ENCODE measurements around the gene CDKL5. TPM values are rescaled to one million over a fixed set of nuclear protein-coding genes. Genes with fewer than 3 reads are reported as not detected.

The CDKL5 gene
- total and polyA plus RNA-seq, 2 experiments from 2014 or later, result 7.5 to 13.7 TPM

GRCh38 chrX:18624599-18624998 is 199.2 kb downstream of the CDKL5 start (continued):
- TF ChIP-seq REST (IDR thresholded peaks at IDR 0.05; ENCODE audit: unreplicated experiment) (no peak), ZNF462 (CRISPR knock-in tag; IDR thresholded peaks at IDR 0.05) (no peak), ZNF114 (CRISPR knock-in tag; IDR thresholded peaks at IDR 0.05) (no peak), EZH2 (IDR thresholded peaks at IDR 0.05; ENCODE audit: low read depth, unreplicated experiment) (no peak), NANOG (IDR thresholded peaks at IDR 0.05; ENCODE audit: borderline replicate concordance) (no peak)

- H3K79me2 ChIP-seq (replicated peaks; ENCODE audit: insufficient read depth), result no peaks in the 10 kb centered on the region
- peaks cover 4% of the 10 kb centered on the region; the same call in 2 of the 3 replicates for H3K4me1 Mint-ChIP-seq
- H3K9me3 Mint-ChIP-seq, result peaks cover 3% of the 10 kb centered on the region; the same call in 1 of the 3 replicates
- peaks cover 15% of the 10 kb centered on the region for H3K36me3 Mint-ChIP-seq (ENCODE audit: low read depth)
- no peak for DNase-seq (ENCODE audit: low spot score)
- no peak overlapping the region for H2AFZ ChIP-seq
- no peaks in the 10 kb centered on the region for H4K20me1 ChIP-seq (replicated peaks; ENCODE audit: insufficient read depth)
- H3F3A ChIP-seq (replicated peaks; ENCODE audit: low read depth), result no peaks in the 10 kb centered on the region
- H3K27ac ChIP-seq (ENCODE audit: low read depth), result no peak overlapping the region
- no peak for ATAC-seq
- no peak overlapping the region for H3K4me3 ChIP-seq
- no peaks in the 10 kb centered on the region for H3K36me3 ChIP-seq (ENCODE audit: insufficient read depth)
- peaks cover 3% of the 10 kb centered on the region for H3K27me3 Mint-ChIP-seq (ENCODE audit: insufficient read depth, low read depth, poor library complexity)
- H3K27ac Mint-ChIP-seq, result no peak overlapping the region
- no peaks in the 10 kb centered on the region for H3K9me2 ChIP-seq (ENCODE audit: insufficient read depth)
- TF ChIP-seq ZNF331 (CRISPR knock-in tag; IDR thresholded peaks at IDR 0.05; ENCODE audit: low read depth), result no peak
- no peaks in the 10 kb centered on the region for H3K4me1 ChIP-seq (ENCODE audit: insufficient read depth)
- H3K4me3 Mint-ChIP-seq, result no peak overlapping the region
- H3K27me3 ChIP-seq (ENCODE audit: insufficient read depth), result no peaks in the 10 kb centered on the region
- no peak overlapping the region for H3K4me2 ChIP-seq
Observed at GRCh38 chrX:18630934-18631333, 205.5 kb downstream of the CDKL5 start.

Data from GM23338 (cell line).